HEK293 (cell line): Measurements from ENCODE around the gene STRADA.

ENCODE experiments used
- CTCF ChIA-PET: fragments of 350-600 bp; formaldehyde crosslinking; extraction: SDS; loops from one replicate; lab custom pipeline; 2021; ENCODE audit warnings: antibody characterized with exemption; lab: Yijun Ruan, JAX
- POLR2A ChIA-PET: fragments of 300-600 bp; formaldehyde crosslinking; extraction: SDS; loops from one replicate; lab custom pipeline; 2020; ENCODE audit warnings: antibody characterized with exemption, inconsistent platforms; lab: Yijun Ruan, JAX
- H3K27ac ChIP-seq: fragments of 200-500 bp; sonication (Bioruptor generic); 2 replicates; pipeline ENCODE4 v1.5.1; 2014; ENCODE audit warnings: low read depth, low read length, control low read depth, inconsistent platforms; ENCODE audit errors: extremely low read depth
- H3K36me3 ChIP-seq, 2 experiments: fragments of 200-500 bp in 1 of 2; sonication (Bioruptor generic) in 1 of 2; 1 replicate in 1 of 2; 2 replicates in 1 of 2; pipeline ENCODE4 v1.5.1; 2014 to 2017; ENCODE audit warnings: inconsistent platforms in 2 of 2, low read length in 2 of 2; ENCODE audit not compliant: control insufficient read depth in 2 of 2, insufficient read depth in 1 of 2
- H3K4me1 ChIP-seq: fragments of 200-500 bp; sonication (Bioruptor generic); 2 replicates; pipeline ENCODE4 v1.5.1; 2014; ENCODE audit warnings: mild to moderate bottlenecking, low read length, inconsistent platforms; ENCODE audit not compliant: control insufficient read depth, insufficient read depth
- H3K4me3 ChIP-seq: 2 replicates; pipeline ENCODE4 v1.5.1; 2011; ENCODE audit warnings: low read depth, mild to moderate bottlenecking, control low read depth, low read length, moderate library complexity
- H3K9me3 ChIP-seq: fragments of 200-500 bp; sonication (Bioruptor generic); 2 replicates; pipeline ENCODE4 v1.5.1; 2014; ENCODE audit warnings: low read depth, low read length, inconsistent platforms; ENCODE audit not compliant: control insufficient read depth, insufficient read depth
- KLF17 ChIP-seq: fragments of 450-650 bp; formaldehyde crosslinking; IDR thresholded peaks from 2 replicates; pipeline ENCODE4 v1.5.1; 2016; ENCODE audit warnings: missing biosample characterization, missing genetic modification characterization
- KLF7 ChIP-seq: fragments of 450-650 bp; formaldehyde crosslinking; IDR thresholded peaks from 2 replicates; pipeline ENCODE4 v1.5.1; 2016; ENCODE audit warnings: missing biosample characterization, missing genetic modification characterization, borderline replicate concordance
- KLF8 ChIP-seq: fragments of 450-650 bp; formaldehyde crosslinking; IDR thresholded peaks from 2 replicates; pipeline ENCODE4 v1.5.1; 2016; ENCODE audit warnings: missing biosample characterization, missing genetic modification characterization
- PRDM10 ChIP-seq: fragments of 450-650 bp; formaldehyde crosslinking; IDR thresholded peaks from 2 replicates; pipeline ENCODE4 v1.5.1; 2016; ENCODE audit warnings: missing biosample characterization, missing genetic modification characterization
- REPIN1 ChIP-seq: fragments of 450-650 bp; formaldehyde crosslinking; IDR thresholded peaks from 2 replicates; pipeline ENCODE4 v1.5.1; 2017; ENCODE audit warnings: missing biosample characterization, missing genetic modification characterization, low read depth
- SALL2 ChIP-seq: fragments of 450-650 bp; formaldehyde crosslinking; IDR thresholded peaks from 2 replicates; pipeline ENCODE4 v1.5.0; 2017; ENCODE audit warnings: missing biosample characterization, mild to moderate bottlenecking, missing genetic modification characterization, borderline replicate concordance
- WT1 ChIP-seq: fragments of 450-650 bp; formaldehyde crosslinking; IDR thresholded peaks from 2 replicates; pipeline ENCODE4 v1.5.1; 2016; ENCODE audit warnings: missing biosample characterization, missing genetic modification characterization
- ZBTB20 ChIP-seq: fragments of 450-650 bp; formaldehyde crosslinking; IDR thresholded peaks from 2 replicates; pipeline ENCODE4 v1.5.1; 2016; ENCODE audit warnings: missing biosample characterization, missing genetic modification characterization
- ZFP37 ChIP-seq: fragments of 450-650 bp; formaldehyde crosslinking; IDR thresholded peaks from 2 replicates; pipeline ENCODE4 v1.5.1; 2016; ENCODE audit warnings: missing biosample characterization, missing genetic modification characterization
- ZNF10 ChIP-seq: fragments of 450-650 bp; formaldehyde crosslinking; IDR thresholded peaks from 2 replicates; pipeline ENCODE4 v1.5.1; 2017; ENCODE audit warnings: missing biosample characterization, missing genetic modification characterization
- ZNF175 ChIP-seq: fragments of 450-650 bp; formaldehyde crosslinking; IDR thresholded peaks from 2 replicates; pipeline ENCODE4 v1.5.1; 2016; ENCODE audit warnings: missing biosample characterization, missing genetic modification characterization
- ZNF2 ChIP-seq: fragments of 450-650 bp; formaldehyde crosslinking; IDR thresholded peaks from 2 replicates; pipeline ENCODE4 v1.5.1; 2016; ENCODE audit warnings: missing biosample characterization, missing genetic modification characterization
- ZNF214 ChIP-seq: fragments of 450-650 bp; formaldehyde crosslinking; IDR thresholded peaks from 2 replicates; pipeline ENCODE4 v1.5.1; 2017; ENCODE audit warnings: missing biosample characterization, mild to moderate bottlenecking, missing genetic modification characterization, borderline replicate concordance
- ZNF473 ChIP-seq: fragments of 450-650 bp; formaldehyde crosslinking; IDR thresholded peaks from 2 replicates; pipeline ENCODE4 v1.5.1; 2017; ENCODE audit warnings: missing biosample characterization, missing genetic modification characterization
- ZNF514 ChIP-seq: fragments of 450-650 bp; formaldehyde crosslinking; IDR thresholded peaks from 2 replicates; pipeline ENCODE4 v1.5.1; 2016; ENCODE audit warnings: missing biosample characterization, missing genetic modification characterization
- ZNF561 ChIP-seq: fragments of 450-650 bp; IDR thresholded peaks from 2 replicates; pipeline ENCODE4 v1.5.1; 2018; ENCODE audit warnings: missing biosample characterization, missing genetic modification characterization, borderline replicate concordance
- ZNF571 ChIP-seq: fragments of 450-650 bp; formaldehyde crosslinking; IDR thresholded peaks from 2 replicates; pipeline ENCODE4 v1.5.0; 2017; ENCODE audit warnings: missing biosample characterization, missing genetic modification characterization
- ZNF580 ChIP-seq: fragments of 450-650 bp; formaldehyde crosslinking; IDR thresholded peaks from 2 replicates; pipeline ENCODE4 v1.5.1; 2016; ENCODE audit warnings: missing biosample characterization, missing genetic modification characterization
- ZNF624 ChIP-seq: fragments of 450-650 bp; formaldehyde crosslinking; IDR thresholded peaks from 2 replicates; pipeline ENCODE4 v1.5.1; 2017; ENCODE audit warnings: missing biosample characterization, missing genetic modification characterization
- ZNF626 ChIP-seq: fragments of 450-650 bp; sonication (Bioruptor Pico); formaldehyde crosslinking; IDR thresholded peaks from 2 replicates; pipeline ENCODE4 v1.5.1; 2018; ENCODE audit warnings: missing biosample characterization, missing genetic modification characterization, inconsistent platforms
- ZNF677 ChIP-seq: fragments of 450-650 bp; IDR thresholded peaks from 2 replicates; pipeline ENCODE4 v1.5.0; 2018; ENCODE audit warnings: missing biosample characterization, mild to moderate bottlenecking, missing genetic modification characterization, moderate library complexity
- ZNF692 ChIP-seq: fragments of 450-650 bp; formaldehyde crosslinking; IDR thresholded peaks from 2 replicates; pipeline ENCODE4 v1.5.1; 2016; ENCODE audit warnings: missing biosample characterization, missing genetic modification characterization
- ZNF76 ChIP-seq: fragments of 450-650 bp; formaldehyde crosslinking; IDR thresholded peaks from 2 replicates; pipeline ENCODE4; 2016; ENCODE audit warnings: low read depth, missing biosample characterization, missing genetic modification characterization, borderline replicate concordance
- ZNF768 ChIP-seq: fragments of 450-650 bp; formaldehyde crosslinking; IDR thresholded peaks from 2 replicates; pipeline ENCODE4 v1.5.1; 2018; ENCODE audit warnings: missing biosample characterization, mild to moderate bottlenecking, missing genetic modification characterization
- ZSCAN5A ChIP-seq: fragments of 450-650 bp; formaldehyde crosslinking; IDR thresholded peaks from 2 replicates; pipeline ENCODE4 v1.5.1; 2016; ENCODE audit warnings: missing biosample characterization, missing genetic modification characterization
- ZXDB ChIP-seq: fragments of 450-650 bp; formaldehyde crosslinking; IDR thresholded peaks from 2 replicates; pipeline ENCODE4 v1.5.1; 2016; ENCODE audit warnings: missing biosample characterization, missing genetic modification characterization

STRADA gene

GRCh38 chr17:63753215-63753614 is 11.6 kb upstream of the STRADA start:
- ChIA-PET CTCF (no interaction called here), POLR2A (no interaction called here)
- H3K4me3 ChIP-seq = no peak overlapping the region
- H3K27ac ChIP-seq = no peak overlapping the region
- TF ChIP-seq ZNF214 (tag by site-specific recombination) (no peak), ZNF2 (tag by site-specific recombination) (no peak), REPIN1 (tag by site-specific recombination) (no peak), ZBTB20 (tag by site-specific recombination) (no peak), PRDM10 (tag by site-specific recombination) (no peak), ZNF692 (no peak), ZNF624 (no peak), ZFP37 (no peak)
- H3K4me1 ChIP-seq = no peaks in the 10 kb centered on the region
- peaks cover 87 to 98% of the 10 kb centered on the region in 2 experiments for H3K36me3 ChIP-seq
- H3K9me3 ChIP-seq = no peaks in the 10 kb centered on the region

GRCh38 chr17:63752707-63753106 is 11.1 kb upstream of the STRADA start:
- H3K27ac ChIP-seq = no peak overlapping the region
- peaks cover 87 to 98% of the 10 kb centered on the region in 2 experiments for H3K36me3 ChIP-seq
- no peak overlapping the region for H3K4me3 ChIP-seq
- CTCF ChIA-PET = no interaction called here
- POLR2A ChIA-PET = no interaction called here
- no peaks in the 10 kb centered on the region for H3K9me3 ChIP-seq
- H3K4me1 ChIP-seq = no peaks in the 10 kb centered on the region
- TF ChIP-seq ZNF580 (tag by site-specific recombination) = no peak
- no peak for TF ChIP-seq ZNF768 (tag by site-specific recombination)
- TF ChIP-seq ZNF626 (tag by site-specific recombination) = no peak
- no peak for TF ChIP-seq ZNF514
- no peak for TF ChIP-seq ZNF10 (tag by site-specific recombination)
- no peak for TF ChIP-seq WT1
- TF ChIP-seq ZNF571 (tag by site-specific recombination) = no peak
- TF ChIP-seq ZNF76 (tag by site-specific recombination) = no peak
- TF ChIP-seq KLF8 (tag by site-specific recombination) = no peak
- TF ChIP-seq ZXDB = no peak
- no peak for TF ChIP-seq ZNF561 (tag by site-specific recombination)
- no peak for TF ChIP-seq ZSCAN5A (tag by site-specific recombination)
- no peak for TF ChIP-seq SALL2 (tag by site-specific recombination)
- TF ChIP-seq KLF17 (tag by site-specific recombination) = no peak
- TF ChIP-seq ZNF175 = no peak
- TF ChIP-seq ZNF677 (tag by site-specific recombination) = no peak
- TF ChIP-seq ZNF473 (tag by site-specific recombination) = no peak
- no peak for TF ChIP-seq KLF7 (tag by site-specific recombination)
